ENCODE results near the gene CDC14A. TPM values are rescaled to one million over a fixed set of nuclear protein-coding genes. Genes with fewer than 3 reads are reported as not detected.

CDC14A gene
- total RNA-seq, 1 experiment from 2014 or later = 6.8 TPM

GRCh38 chr1:100457683-100458082, 105.4 kb downstream of the CDC14A start:
- Histone ChIP-seq H3K4me3 (ENCODE audit: low read depth, low read length, poor library complexity, severe bottlenecking) (no peak overlapping the region), H3K27ac (ENCODE audit: low read depth, low read length, poor library complexity, severe bottlenecking) (no peak overlapping the region), H3K36me3 (ENCODE audit: insufficient read depth, low read length, poor library complexity, severe bottlenecking) (no peaks in the 10 kb centered on the region), H3K9me3 (ENCODE audit: low read depth, low read length, poor library complexity, severe bottlenecking) (no peaks in the 10 kb centered on the region), H3K27me3 (replicated peaks; ENCODE audit: insufficient read depth, low read depth, low read length, poor library complexity) (no peaks in the 10 kb centered on the region), H3K4me1 (ENCODE audit: insufficient read depth, low read length, poor library complexity, severe bottlenecking) (peaks cover 11% of the 10 kb centered on the region)
- TF ChIP-seq EZH2 (IDR thresholded peaks at IDR 0.05; ENCODE audit: borderline replicate concordance, low read depth, low read length, poor library complexity, severe bottlenecking) (no peak), CTCF (conservative IDR thresholded peaks at IDR 0.05; ENCODE audit: low read depth, low read length) (no peak)
- no TSS peak for BruUV-seq (replicated peaks)
- DNase-seq (ENCODE audit: low spot score) = no peak
- intact Hi-C loops (cut with micrococcal nuclease; ENCODE audit: unreplicated experiment) = loop anchor here (5.0 to 10.0 kb wide), 3 partner anchors 173 to 490 kb away; partner anchors contain the start of genes SASS6, SLC35A3 and TRMT13
- CTCF ChIA-PET = interaction anchor here (0.7 kb wide), 1 partner anchor 26 kb away, joined by 6 read pairs; no protein-coding TSS in a partner anchor
- POLR2A ChIA-PET (ENCODE audit: low non-redundant PET) = no interaction called here

GRCh38 chr1:100458661-100459357, 106.5 kb downstream of the CDC14A start:
- Histone ChIP-seq H3K27ac (ENCODE audit: low read depth, low read length, poor library complexity, severe bottlenecking) (no peak overlapping the region), H3K27me3 (replicated peaks; ENCODE audit: insufficient read depth, low read depth, low read length, poor library complexity) (no peaks in the 10 kb centered on the region), H3K9me3 (ENCODE audit: low read depth, low read length, poor library complexity, severe bottlenecking) (no peaks in the 10 kb centered on the region), H3K4me3 (ENCODE audit: low read depth, low read length, poor library complexity, severe bottlenecking) (no peak overlapping the region), H3K4me1 (ENCODE audit: insufficient read depth, low read length, poor library complexity, severe bottlenecking) (peaks cover 11% of the 10 kb centered on the region), H3K36me3 (ENCODE audit: insufficient read depth, low read length, poor library complexity, severe bottlenecking) (no peaks in the 10 kb centered on the region)
- no peak for TF ChIP-seq CTCF (conservative IDR thresholded peaks at IDR 0.05; ENCODE audit: low read depth, low read length)
- no peak for TF ChIP-seq EZH2 (IDR thresholded peaks at IDR 0.05; ENCODE audit: borderline replicate concordance, low read depth, low read length, poor library complexity, severe bottlenecking)
- POLR2A ChIA-PET (ENCODE audit: low non-redundant PET) = no interaction called here
- DNase-seq (ENCODE audit: low spot score) = no peak
- intact Hi-C loops (cut with micrococcal nuclease; ENCODE audit: unreplicated experiment) = loop anchor here (1.0 to 10.0 kb wide), 4 partner anchors 174 to 651 kb away; partner anchors contain the start of genes SASS6, SLC35A3 and TRMT13
- no TSS peak for BruUV-seq (replicated peaks)
- CTCF ChIA-PET = interaction anchor here (0.6 to 1.1 kb wide), 7 partner anchors 174 to 649 kb away, joined by 3 to 5 read pairs (median 4); partner anchors contain the start of genes RTCA, SASS6 and TRMT13

GRCh38 chr1:100459358-100460114, 107.2 kb downstream of the CDC14A start:
- H3K27ac ChIP-seq (ENCODE audit: low read depth, low read length, poor library complexity, severe bottlenecking) = no peak overlapping the region
- no TSS peak for BruUV-seq (replicated peaks)
- no peaks in the 10 kb centered on the region for H3K36me3 ChIP-seq (ENCODE audit: insufficient read depth, low read length, poor library complexity, severe bottlenecking)
- DNase-seq (ENCODE audit: low spot score) = peak; percentile 86
- ChIA-PET CTCF (interaction anchor here (0.6 to 1.1 kb wide), 7 partner anchors 34 to 650 kb away, joined by 3 to 5 read pairs (median 4); partner anchors contain the start of genes RTCA, SASS6 and TRMT13), POLR2A (ENCODE audit: low non-redundant PET) (no interaction called here)
- no peaks in the 10 kb centered on the region for H3K9me3 ChIP-seq (ENCODE audit: low read depth, low read length, poor library complexity, severe bottlenecking)
- no peaks in the 10 kb centered on the region for H3K27me3 ChIP-seq (replicated peaks; ENCODE audit: insufficient read depth, low read depth, low read length, poor library complexity)
- no peak overlapping the region for H3K4me3 ChIP-seq (ENCODE audit: low read depth, low read length, poor library complexity, severe bottlenecking)
- TF ChIP-seq CTCF (conservative IDR thresholded peaks at IDR 0.05; ENCODE audit: low read depth, low read length) = peak; percentile 88
- no peak for TF ChIP-seq EZH2 (IDR thresholded peaks at IDR 0.05; ENCODE audit: borderline replicate concordance, low read depth, low read length, poor library complexity, severe bottlenecking)
- H3K4me1 ChIP-seq (ENCODE audit: insufficient read depth, low read length, poor library complexity, severe bottlenecking) = peaks cover 11% of the 10 kb centered on the region
- intact Hi-C loops (cut with micrococcal nuclease; ENCODE audit: unreplicated experiment) = loop anchor here (1.0 to 10.0 kb wide), 6 partner anchors 148 to 825 kb away; partner anchors contain the start of genes SASS6, SLC35A3 and TRMT13
